PFSK-1 (cell line): Measurements from ENCODE around the gene HS6ST3.

Experiments used
- FOXP2 ChIP-seq: optimal IDR thresholded peaks from 2 replicates; pipeline ENCODE3; 2011; ENCODE audit warnings: borderline replicate concordance, control low read depth, inconsistent platforms; ENCODE audit not compliant: insufficient read depth; ENCODE audit errors: extremely low read length, extremely low read depth
- POLR2AphosphoS5 ChIP-seq: IDR thresholded peaks from 2 replicates; pipeline ENCODE4 v1.6.1; 2012; ENCODE audit warnings: low read depth, mild to moderate bottlenecking, control low read depth, low read length, moderate library complexity
- REST ChIP-seq, 2 experiments: IDR thresholded peaks; 2 replicates each; pipeline versions ENCODE4 v1.6.1 to v1.8.0; 2011 to 2012; ENCODE audit warnings: low read depth in 2 of 2, low read length in 2 of 2, control low read depth in 1 of 2, inconsistent platforms in 1 of 2, mild to moderate bottlenecking in 1 of 2, moderate library complexity in 1 of 2; ENCODE audit not compliant: insufficient read depth in 1 of 2
- SIN3A ChIP-seq: IDR thresholded peaks from 2 replicates; pipeline ENCODE4 v1.6.1; 2012; ENCODE audit warnings: mild to moderate bottlenecking, low read length, moderate library complexity, borderline replicate concordance; ENCODE audit not compliant: insufficient read depth
- TAF1 ChIP-seq: IDR thresholded peaks from 2 replicates; pipeline ENCODE4 v1.6.1; 2012; ENCODE audit warnings: low read length, control low read depth, borderline replicate concordance; ENCODE audit not compliant: insufficient read depth

- TF ChIP-seq REST (IDR thresholded peaks at IDR 0.05; ENCODE audit: insufficient read depth in 1 of 2, low read depth in 2 of 2, low read length in 2 of 2) (no peak), POLR2AphosphoS5 (no peak), TAF1 (no peak), SIN3A (no peak), FOXP2 (no peak)
Observed at GRCh38 chr13:96629331-96629730, 539.4 kb downstream of the HS6ST3 start.
